H1 (cell line): ENCODE data around the gene MT1G. TPM values are rescaled to one million over a fixed set of nuclear protein-coding genes. Genes with fewer than 3 reads are reported as not detected.

Source experiments
- CHD1 ChIP-seq: IDR thresholded peaks from 2 replicates; pipeline ENCODE4 v1.6.1; 2012; ENCODE audit warnings: low read depth, low read length, improper control_type of control experiment
- KDM1A ChIP-seq: fragments of 200-600, 300-600 bp; sonication (generic); IDR thresholded peaks from 2 replicates; pipeline ENCODE4 v1.7.1; 2016; ENCODE audit warnings: mild to moderate bottlenecking, low read length, borderline replicate concordance
- POLR2A ChIP-seq, 2 experiments: IDR thresholded peaks; 1 replicate in 1 of 2; 2 replicates in 1 of 2; pipeline ENCODE4 v1.6.1; 2011; ENCODE audit warnings: low read depth in 2 of 2, low read length in 2 of 2, mild to moderate bottlenecking in 2 of 2; ENCODE audit errors: control extremely low read depth in 1 of 2
- SP4 ChIP-seq: IDR thresholded peaks from 2 replicates; pipeline ENCODE4 v1.6.1; 2012; ENCODE audit warnings: low read length, inconsistent platforms
- polyA plus RNA-seq, 7 experiments: library from polyadenylated mRNA; depleted of rRNA in 3 of 7; stranded (reverse) in 5 of 7; unstranded in 2 of 7; fragments of >200 nt in 5 of 7; fragments of 200-250 nt in 2 of 7; gene quantifications; 1 replicate in 5 of 7; 2 replicates in 1 of 7; 4 replicates in 1 of 7; pipeline versions ENCODE4 v1.2.1 to v1.2.3, GENCODE V29; 2011 to 2013; ENCODE audit warnings: missing spikeins in 2 of 7, mixed read lengths in 2 of 7
- total RNA-seq: library from RNA; stranded (reverse); fragmentation: NEBNext Ultra II Directional; extraction: Animal tissue kit (Norgen Biotek cat#: 25700); gene quantifications from 2 replicates; pipeline ENCODE4 v1.2.1, GENCODE V29; 2021
- TF ChIP-seq, protein P1 (sequence below): fragments of 300-600 bp; sonication (generic); IDR thresholded peaks from 2 replicates; pipeline ENCODE4 v1.7.1; 2012; ENCODE audit warnings: low read length, moderate library complexity, mild to moderate bottlenecking, inconsistent platforms; ENCODE audit not compliant: insufficient replicate concordance
- TF ChIP-seq, protein P2 (sequence below): IDR thresholded peaks from 2 replicates; pipeline ENCODE4 v1.6.1; 2011; ENCODE audit warnings: low read length, improper control_type of control experiment

The MT1G gene
- total and polyA plus RNA-seq, 2 of the 8 experiments (the other 6 are each of a cell fraction or from before 2014, with no cell fraction given) = 17.7 to 515 TPM

DNA sequence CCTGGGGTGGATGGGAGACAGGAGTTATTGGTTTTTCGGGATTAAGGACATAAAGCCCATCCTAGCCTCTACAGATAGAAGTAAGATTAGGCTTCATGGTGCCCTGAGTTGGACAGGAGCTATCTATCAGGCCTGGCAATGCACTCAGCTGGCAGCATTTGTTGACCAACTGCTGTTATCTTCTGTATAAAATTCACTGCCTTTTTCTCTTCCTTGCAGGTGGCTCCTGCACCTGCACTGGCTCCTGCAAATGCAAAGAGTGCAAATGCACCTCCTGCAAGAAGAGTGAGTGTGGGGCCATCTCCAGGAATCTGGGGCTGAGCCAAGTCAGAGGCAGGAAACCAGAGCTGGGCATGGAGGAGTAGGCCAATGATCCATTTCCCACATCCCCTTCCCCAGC lies 28.8 kb downstream of the MT1G start (continued):
- TF ChIP-seq CHD1 = no peak
- no peak for TF ChIP-seq SP4
- no peak for TF ChIP-seq POLR2A (IDR thresholded peaks at IDR 0.05; ENCODE audit: control extremely low read depth in 1 of 2, low read depth in 2 of 2, low read length in 2 of 2)
- TF ChIP-seq KDM1A = no peak
- TF ChIP-seq, protein P1, sequence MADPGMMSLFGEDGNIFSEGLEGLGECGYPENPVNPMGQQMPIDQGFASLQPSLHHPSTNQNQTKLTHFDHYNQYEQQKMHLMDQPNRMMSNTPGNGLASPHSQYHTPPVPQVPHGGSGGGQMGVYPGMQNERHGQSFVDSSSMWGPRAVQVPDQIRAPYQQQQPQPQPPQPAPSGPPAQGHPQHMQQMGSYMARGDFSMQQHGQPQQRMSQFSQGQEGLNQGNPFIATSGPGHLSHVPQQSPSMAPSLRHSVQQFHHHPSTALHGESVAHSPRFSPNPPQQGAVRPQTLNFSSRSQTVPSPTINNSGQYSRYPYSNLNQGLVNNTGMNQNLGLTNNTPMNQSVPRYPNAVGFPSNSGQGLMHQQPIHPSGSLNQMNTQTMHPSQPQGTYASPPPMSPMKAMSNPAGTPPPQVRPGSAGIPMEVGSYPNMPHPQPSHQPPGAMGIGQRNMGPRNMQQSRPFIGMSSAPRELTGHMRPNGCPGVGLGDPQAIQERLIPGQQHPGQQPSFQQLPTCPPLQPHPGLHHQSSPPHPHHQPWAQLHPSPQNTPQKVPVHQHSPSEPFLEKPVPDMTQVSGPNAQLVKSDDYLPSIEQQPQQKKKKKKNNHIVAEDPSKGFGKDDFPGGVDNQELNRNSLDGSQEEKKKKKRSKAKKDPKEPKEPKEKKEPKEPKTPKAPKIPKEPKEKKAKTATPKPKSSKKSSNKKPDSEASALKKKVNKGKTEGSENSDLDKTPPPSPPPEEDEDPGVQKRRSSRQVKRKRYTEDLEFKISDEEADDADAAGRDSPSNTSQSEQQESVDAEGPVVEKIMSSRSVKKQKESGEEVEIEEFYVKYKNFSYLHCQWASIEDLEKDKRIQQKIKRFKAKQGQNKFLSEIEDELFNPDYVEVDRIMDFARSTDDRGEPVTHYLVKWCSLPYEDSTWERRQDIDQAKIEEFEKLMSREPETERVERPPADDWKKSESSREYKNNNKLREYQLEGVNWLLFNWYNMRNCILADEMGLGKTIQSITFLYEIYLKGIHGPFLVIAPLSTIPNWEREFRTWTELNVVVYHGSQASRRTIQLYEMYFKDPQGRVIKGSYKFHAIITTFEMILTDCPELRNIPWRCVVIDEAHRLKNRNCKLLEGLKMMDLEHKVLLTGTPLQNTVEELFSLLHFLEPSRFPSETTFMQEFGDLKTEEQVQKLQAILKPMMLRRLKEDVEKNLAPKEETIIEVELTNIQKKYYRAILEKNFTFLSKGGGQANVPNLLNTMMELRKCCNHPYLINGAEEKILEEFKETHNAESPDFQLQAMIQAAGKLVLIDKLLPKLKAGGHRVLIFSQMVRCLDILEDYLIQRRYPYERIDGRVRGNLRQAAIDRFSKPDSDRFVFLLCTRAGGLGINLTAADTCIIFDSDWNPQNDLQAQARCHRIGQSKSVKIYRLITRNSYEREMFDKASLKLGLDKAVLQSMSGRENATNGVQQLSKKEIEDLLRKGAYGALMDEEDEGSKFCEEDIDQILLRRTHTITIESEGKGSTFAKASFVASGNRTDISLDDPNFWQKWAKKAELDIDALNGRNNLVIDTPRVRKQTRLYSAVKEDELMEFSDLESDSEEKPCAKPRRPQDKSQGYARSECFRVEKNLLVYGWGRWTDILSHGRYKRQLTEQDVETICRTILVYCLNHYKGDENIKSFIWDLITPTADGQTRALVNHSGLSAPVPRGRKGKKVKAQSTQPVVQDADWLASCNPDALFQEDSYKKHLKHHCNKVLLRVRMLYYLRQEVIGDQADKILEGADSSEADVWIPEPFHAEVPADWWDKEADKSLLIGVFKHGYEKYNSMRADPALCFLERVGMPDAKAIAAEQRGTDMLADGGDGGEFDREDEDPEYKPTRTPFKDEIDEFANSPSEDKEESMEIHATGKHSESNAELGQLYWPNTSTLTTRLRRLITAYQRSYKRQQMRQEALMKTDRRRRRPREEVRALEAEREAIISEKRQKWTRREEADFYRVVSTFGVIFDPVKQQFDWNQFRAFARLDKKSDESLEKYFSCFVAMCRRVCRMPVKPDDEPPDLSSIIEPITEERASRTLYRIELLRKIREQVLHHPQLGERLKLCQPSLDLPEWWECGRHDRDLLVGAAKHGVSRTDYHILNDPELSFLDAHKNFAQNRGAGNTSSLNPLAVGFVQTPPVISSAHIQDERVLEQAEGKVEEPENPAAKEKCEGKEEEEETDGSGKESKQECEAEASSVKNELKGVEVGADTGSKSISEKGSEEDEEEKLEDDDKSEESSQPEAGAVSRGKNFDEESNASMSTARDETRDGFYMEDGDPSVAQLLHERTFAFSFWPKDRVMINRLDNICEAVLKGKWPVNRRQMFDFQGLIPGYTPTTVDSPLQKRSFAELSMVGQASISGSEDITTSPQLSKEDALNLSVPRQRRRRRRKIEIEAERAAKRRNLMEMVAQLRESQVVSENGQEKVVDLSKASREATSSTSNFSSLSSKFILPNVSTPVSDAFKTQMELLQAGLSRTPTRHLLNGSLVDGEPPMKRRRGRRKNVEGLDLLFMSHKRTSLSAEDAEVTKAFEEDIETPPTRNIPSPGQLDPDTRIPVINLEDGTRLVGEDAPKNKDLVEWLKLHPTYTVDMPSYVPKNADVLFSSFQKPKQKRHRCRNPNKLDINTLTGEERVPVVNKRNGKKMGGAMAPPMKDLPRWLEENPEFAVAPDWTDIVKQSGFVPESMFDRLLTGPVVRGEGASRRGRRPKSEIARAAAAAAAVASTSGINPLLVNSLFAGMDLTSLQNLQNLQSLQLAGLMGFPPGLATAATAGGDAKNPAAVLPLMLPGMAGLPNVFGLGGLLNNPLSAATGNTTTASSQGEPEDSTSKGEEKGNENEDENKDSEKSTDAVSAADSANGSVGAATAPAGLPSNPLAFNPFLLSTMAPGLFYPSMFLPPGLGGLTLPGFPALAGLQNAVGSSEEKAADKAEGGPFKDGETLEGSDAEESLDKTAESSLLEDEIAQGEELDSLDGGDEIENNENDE = no peak
- TF ChIP-seq, protein P2, sequence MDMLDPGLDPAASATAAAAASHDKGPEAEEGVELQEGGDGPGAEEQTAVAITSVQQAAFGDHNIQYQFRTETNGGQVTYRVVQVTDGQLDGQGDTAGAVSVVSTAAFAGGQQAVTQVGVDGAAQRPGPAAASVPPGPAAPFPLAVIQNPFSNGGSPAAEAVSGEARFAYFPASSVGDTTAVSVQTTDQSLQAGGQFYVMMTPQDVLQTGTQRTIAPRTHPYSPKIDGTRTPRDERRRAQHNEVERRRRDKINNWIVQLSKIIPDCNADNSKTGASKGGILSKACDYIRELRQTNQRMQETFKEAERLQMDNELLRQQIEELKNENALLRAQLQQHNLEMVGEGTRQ = no peak
- TF ChIP-seq, all 59 proteins: peak for 0
